Hepatocyte (in vitro differentiated cells): ENCODE measurements around the gene BROX.

Source experiments
- CTCF ChIP-seq: fragments of 200-600 bp; sonication (generic); IDR thresholded peaks from 2 replicates; pipeline ENCODE4 v1.5.1; 2016; ENCODE audit warnings: antibody characterized with exemption, mild to moderate bottlenecking; ENCODE audit not compliant: poor library complexity
- EZH2 ChIP-seq: fragments of 200-600 bp; sonication (generic); IDR thresholded peaks from 2 replicates; pipeline ENCODE4 v1.6.1; 2016; ENCODE audit warnings: antibody characterized with exemption, mild to moderate bottlenecking, borderline replicate concordance
- EZH2phosphoT487 ChIP-seq: fragments of 200-600 bp; sonication (generic); IDR thresholded peaks from one replicate; pipeline ENCODE4 v1.6.1; 2018; ENCODE audit warnings: antibody characterized with exemption, mild to moderate bottlenecking, low read depth, moderate library complexity; ENCODE audit not compliant: unreplicated experiment, severe bottlenecking

- TF ChIP-seq CTCF (no peak), EZH2 (no peak), EZH2phosphoT487 (no peak)
Measured at GRCh38 chr1:222772996-222773379, 60.6 kb downstream of the BROX start.
